ENCODE data around the gene NOL6. TPM values are rescaled to one million over a fixed set of nuclear protein-coding genes. Genes with fewer than 3 reads are reported as not detected.
"Not testable (repeated sequence)": the region's sequence is repeated elsewhere in the genome, so short reads cannot be mapped to it uniquely, and the experiment has no call there.

Gene NOL6, protein sequence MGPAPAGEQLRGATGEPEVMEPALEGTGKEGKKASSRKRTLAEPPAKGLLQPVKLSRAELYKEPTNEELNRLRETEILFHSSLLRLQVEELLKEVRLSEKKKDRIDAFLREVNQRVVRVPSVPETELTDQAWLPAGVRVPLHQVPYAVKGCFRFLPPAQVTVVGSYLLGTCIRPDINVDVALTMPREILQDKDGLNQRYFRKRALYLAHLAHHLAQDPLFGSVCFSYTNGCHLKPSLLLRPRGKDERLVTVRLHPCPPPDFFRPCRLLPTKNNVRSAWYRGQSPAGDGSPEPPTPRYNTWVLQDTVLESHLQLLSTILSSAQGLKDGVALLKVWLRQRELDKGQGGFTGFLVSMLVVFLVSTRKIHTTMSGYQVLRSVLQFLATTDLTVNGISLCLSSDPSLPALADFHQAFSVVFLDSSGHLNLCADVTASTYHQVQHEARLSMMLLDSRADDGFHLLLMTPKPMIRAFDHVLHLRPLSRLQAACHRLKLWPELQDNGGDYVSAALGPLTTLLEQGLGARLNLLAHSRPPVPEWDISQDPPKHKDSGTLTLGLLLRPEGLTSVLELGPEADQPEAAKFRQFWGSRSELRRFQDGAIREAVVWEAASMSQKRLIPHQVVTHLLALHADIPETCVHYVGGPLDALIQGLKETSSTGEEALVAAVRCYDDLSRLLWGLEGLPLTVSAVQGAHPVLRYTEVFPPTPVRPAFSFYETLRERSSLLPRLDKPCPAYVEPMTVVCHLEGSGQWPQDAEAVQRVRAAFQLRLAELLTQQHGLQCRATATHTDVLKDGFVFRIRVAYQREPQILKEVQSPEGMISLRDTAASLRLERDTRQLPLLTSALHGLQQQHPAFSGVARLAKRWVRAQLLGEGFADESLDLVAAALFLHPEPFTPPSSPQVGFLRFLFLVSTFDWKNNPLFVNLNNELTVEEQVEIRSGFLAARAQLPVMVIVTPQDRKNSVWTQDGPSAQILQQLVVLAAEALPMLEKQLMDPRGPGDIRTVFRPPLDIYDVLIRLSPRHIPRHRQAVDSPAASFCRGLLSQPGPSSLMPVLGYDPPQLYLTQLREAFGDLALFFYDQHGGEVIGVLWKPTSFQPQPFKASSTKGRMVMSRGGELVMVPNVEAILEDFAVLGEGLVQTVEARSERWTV
- total RNA-seq, result 10 to 100 TPM; 26.2 to 40.2 (median 31.5) TPM

DNA sequence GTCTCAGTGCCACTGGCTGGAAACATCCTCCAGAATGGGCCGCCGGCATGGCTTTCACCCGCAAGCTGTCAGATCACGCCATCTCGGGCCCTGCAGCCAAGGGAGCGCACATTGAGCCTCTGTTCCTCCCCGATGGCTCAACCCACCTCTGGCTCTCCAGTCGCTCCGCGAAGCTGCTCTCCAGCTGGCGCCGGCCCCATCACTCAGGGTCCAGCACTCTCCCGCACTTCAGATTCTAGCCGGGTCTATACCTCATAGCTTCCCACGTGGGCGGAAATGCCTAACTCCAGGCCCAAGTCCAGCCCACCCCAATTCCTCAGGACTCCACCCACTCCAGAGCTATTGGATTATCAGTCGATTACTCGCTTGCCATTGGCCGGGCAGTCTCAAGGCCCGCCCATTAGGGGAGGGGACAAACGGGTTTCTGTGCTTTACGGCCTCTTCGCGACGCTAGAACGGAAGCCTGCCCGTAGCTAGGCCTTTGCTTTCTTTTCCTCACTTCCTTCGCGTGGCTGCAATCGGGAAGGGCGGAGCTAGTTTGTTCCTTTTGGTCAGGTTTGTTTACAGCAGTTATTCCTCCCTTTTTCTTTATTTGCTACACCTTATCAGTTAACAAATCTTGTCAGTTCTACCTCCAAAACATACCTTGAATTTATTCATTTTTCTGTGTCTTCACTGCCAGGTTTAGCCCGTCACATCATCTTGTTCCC lies at the start of gene NOL6:
Gene NOL6, minus strand, starts transcription at position 282 of the 710 bp plus-strand sequence. Its CDS starts 82 bp downstream, at position 200.
- H3K4me3 ChIP-seq (ENCODE audit: low read depth, poor library complexity, severe bottlenecking), result peak within 1 kb of the TSS; percentile 72
- TF ChIP-seq, protein P1, sequence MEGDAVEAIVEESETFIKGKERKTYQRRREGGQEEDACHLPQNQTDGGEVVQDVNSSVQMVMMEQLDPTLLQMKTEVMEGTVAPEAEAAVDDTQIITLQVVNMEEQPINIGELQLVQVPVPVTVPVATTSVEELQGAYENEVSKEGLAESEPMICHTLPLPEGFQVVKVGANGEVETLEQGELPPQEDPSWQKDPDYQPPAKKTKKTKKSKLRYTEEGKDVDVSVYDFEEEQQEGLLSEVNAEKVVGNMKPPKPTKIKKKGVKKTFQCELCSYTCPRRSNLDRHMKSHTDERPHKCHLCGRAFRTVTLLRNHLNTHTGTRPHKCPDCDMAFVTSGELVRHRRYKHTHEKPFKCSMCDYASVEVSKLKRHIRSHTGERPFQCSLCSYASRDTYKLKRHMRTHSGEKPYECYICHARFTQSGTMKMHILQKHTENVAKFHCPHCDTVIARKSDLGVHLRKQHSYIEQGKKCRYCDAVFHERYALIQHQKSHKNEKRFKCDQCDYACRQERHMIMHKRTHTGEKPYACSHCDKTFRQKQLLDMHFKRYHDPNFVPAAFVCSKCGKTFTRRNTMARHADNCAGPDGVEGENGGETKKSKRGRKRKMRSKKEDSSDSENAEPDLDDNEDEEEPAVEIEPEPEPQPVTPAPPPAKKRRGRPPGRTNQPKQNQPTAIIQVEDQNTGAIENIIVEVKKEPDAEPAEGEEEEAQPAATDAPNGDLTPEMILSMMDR (IDR thresholded peaks at IDR 0.05), result no peak
- no peak for TF ChIP-seq POLR2A (IDR thresholded peaks at IDR 0.05)
- intact Hi-C loops (cut with DNase I; ENCODE audit: low total_unique reads), result no loop called here
- 0 to 1% methylated on average over 32 of the region's 32 CpGs for WGBS, 2 donors
- peak; percentile 99 for DNase-seq (ENCODE audit: low spot score in 2 of 2)

DNA sequence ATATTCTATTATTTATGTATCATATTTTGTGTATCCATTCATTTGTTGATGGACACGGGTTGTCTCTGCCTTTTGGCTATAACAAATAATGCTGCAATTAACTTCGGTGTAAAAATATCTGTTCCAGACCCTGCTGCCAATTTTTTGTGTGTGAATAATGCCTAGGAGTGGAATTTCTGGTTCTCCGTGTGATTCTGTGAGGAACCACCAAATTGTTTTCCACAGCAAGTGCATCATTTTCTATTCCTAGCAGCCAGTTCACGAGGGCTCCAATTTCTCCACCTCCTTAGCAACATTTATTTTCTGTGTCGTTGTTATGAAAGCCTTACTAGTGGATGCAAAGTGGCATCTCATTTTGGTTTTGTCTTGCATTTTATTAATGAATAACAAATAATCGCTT lies 48.1 kb upstream of the NOL6 start:
- WGBS, 2 donors, result 29 to 41% methylated on average over 6 of the region's 6 CpGs
- intact Hi-C loops (cut with DNase I; ENCODE audit: low total_unique reads); DNase-seq (ENCODE audit: low spot score in 2 of 2); H3K4me3 ChIP-seq (ENCODE audit: low read depth, poor library complexity, severe bottlenecking): not testable (repeated sequence)

DNA sequence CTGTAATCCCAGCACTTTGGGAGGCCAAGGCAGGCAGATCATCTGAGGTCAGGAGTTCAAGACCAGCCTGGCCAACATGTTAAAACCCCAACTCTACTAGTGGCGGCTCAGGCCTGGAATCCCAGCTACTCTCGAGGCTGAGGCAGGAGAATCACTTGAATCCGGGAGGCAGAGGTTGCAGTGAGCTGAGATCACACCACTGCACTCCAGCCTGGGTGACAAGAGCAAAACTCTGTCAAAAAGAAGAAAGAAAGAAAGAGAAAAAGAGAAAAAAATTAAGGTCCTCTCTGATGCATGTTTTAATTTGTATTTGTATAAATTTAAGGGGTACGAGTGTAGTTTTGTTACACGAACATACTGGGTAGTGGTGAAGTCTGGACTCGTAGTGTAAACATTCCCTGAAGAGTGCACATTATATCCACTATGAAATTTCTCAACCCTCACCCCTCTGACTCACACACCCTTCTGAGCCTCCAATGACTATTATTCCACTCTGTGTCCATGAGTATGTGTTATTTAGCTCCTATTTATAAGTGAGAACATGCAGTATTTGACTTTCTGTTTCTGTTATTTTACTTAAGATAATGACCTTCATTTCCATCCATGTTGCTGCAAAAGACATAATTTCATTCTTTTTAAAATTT lies 44.3 kb upstream of the NOL6 start:
- H3K4me3 ChIP-seq (ENCODE audit: low read depth, poor library complexity, severe bottlenecking); intact Hi-C loops (cut with DNase I; ENCODE audit: low total_unique reads); DNase-seq (ENCODE audit: low spot score in 2 of 2): not testable (repeated sequence)
- WGBS, 2 donors, result 62 to 63% methylated on average over 6 of the region's 6 CpGs

DNA sequence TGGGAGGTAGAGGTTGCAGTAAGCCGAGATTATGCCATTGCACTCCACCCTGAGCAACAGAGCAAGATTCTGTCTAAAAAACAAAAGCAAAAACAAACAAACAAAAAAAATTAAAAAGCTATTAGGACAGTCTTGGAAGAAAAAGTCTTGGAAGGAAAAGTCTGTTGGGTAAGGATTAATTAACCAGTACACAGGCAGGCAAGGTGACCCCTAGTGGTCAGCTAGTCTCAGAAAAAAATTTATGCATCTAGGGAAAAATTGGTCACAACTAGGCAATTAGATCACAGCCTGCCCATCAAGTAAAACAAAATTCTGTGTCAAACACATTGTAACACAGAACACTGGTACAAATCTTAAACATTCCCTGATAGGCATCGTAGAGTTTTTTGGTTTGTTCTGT lies 43.6 kb upstream of the NOL6 start:
- H3K4me3 ChIP-seq (ENCODE audit: low read depth, poor library complexity, severe bottlenecking), result no peak overlapping the region
- WGBS, 2 donors, result 84 to 85% methylated on average over 2 of the region's 2 CpGs
- DNase-seq (ENCODE audit: low spot score in 2 of 2), result no peak
- TF ChIP-seq, protein P1 (IDR thresholded peaks at IDR 0.05), result no peak
- TF ChIP-seq POLR2A (IDR thresholded peaks at IDR 0.05), result no peak
- intact Hi-C loops (cut with DNase I; ENCODE audit: low total_unique reads), result no loop called here

DNA sequence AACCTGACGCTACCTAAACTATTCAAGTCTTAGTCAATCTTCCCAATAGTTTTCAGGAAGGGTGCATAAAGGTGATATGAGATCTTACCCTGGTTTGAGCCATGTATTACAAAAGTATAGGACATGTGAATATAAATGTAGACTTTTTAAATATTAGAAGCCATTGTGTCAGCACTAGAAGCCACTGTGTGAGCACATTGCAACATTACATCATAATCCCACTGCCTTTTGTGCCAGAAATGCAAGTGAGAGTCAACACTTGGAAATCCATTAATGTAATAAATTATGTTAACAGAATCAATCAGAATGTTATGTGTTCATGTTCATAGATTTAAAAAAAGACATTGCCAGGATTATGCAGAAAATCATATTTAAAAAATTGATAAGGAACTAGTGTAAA lies 42.7 kb upstream of the NOL6 start:
- H3K4me3 ChIP-seq (ENCODE audit: low read depth, poor library complexity, severe bottlenecking); intact Hi-C loops (cut with DNase I; ENCODE audit: low total_unique reads): not testable (repeated sequence)

DNA sequence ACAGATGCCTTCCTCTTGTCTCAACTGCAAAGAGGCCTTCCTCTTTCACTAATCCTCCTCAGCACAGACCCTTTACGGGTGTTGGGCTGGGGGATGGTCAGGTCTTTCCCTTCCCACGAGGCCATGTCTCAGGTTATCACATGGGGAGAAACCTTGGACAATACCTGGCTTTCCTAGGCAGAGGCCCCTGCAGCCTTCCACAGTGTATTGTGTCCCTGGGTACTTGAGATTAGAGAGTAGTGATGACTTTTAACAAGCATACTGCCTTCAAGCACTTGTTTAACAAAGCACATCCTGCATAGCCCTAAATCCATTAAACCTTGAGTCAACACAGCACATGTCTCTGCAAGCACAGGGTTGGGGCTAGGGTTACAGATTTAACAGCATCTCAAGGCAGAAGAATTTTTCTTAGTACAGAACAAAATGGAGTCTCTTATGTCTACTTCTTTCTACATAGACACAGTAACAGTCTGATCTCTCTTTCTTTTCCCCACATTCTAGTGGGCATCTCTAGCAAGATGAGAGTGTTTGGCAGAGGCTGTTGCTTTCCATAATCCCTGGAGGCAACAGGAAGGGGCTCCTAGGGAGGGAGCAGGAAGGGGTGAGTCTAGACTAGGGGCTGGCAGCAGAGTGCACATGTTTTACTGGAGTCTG lies 41.7 kb upstream of the NOL6 start:
- H3K4me3 ChIP-seq (ENCODE audit: low read depth, poor library complexity, severe bottlenecking); intact Hi-C loops (cut with DNase I; ENCODE audit: low total_unique reads); DNase-seq (ENCODE audit: low spot score in 2 of 2): not testable (repeated sequence)
- WGBS, 2 donors, result 35 to 44% methylated on average over 2 of the region's 2 CpGs

More for the DNA sequence above, 42.7 kb upstream of the NOL6 start:
- DNase-seq (ENCODE audit: low spot score in 2 of 2), result not testable (repeated sequence)
- 93 to 97% methylated on average over 1 of the region's 1 CpG for WGBS, 2 donors

DNA sequence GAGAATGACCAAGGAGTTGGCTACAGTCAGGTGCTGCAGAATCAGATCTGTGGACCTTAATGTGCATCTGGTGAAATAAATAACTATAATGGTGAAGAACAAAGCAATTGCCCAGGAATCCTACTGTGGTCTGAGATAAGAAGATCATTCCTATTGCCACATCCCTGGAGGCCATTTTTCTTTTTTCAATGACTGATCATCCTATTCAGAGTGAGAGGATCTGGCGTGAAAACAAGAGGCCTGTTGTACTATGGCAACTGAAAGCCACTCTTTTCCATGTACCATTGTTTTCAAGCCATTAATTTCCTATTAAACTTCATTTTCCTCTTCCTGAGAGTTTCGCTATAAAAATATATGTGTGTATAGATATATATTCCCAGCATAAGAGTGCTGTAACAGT lies 38.8 kb upstream of the NOL6 start:
- DNase-seq (ENCODE audit: low spot score in 2 of 2); intact Hi-C loops (cut with DNase I; ENCODE audit: low total_unique reads); H3K4me3 ChIP-seq (ENCODE audit: low read depth, poor library complexity, severe bottlenecking): not testable (repeated sequence)
- 72 to 80% methylated on average over 2 of the region's 2 CpGs for WGBS, 2 donors

DNA sequence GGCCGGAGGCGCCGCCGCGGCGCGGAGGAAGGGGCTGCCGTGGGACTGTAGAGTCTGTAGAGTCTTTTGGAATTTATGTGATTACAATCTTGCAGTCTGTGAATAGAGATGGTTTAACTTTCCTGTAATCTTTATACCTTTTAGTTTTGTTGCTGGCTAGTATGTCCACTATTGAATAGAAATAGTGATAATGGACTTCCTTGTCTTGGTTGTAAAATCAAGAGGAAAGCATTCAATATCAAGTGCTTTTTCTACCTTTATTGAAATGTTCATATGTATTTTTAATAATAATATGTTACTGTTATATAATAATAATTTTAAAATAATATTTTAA lies 37.4 kb upstream of the NOL6 start:
- intact Hi-C loops (cut with DNase I; ENCODE audit: low total_unique reads); DNase-seq (ENCODE audit: low spot score in 2 of 2): not testable (repeated sequence)
- WGBS, 2 donors, result 0 to 2% methylated on average over 8 of the region's 8 CpGs
- H3K4me3 ChIP-seq (ENCODE audit: low read depth, poor library complexity, severe bottlenecking), result peak overlapping the region; percentile 44
